Suppressor macrophage treated with lipopolysaccharide for 4 hours (primary cell): ENCODE measurements around the gene CYTH3.
"Not testable (repeated sequence)": the region's sequence is repeated elsewhere in the genome, so short reads cannot be mapped to it uniquely, and the experiment has no call there.

Experiments used
- DNase-seq: peaks from one replicate; pipeline ENCODE4 v3.0.0-alpha.2; 2020

CYTH3 gene

DNA sequence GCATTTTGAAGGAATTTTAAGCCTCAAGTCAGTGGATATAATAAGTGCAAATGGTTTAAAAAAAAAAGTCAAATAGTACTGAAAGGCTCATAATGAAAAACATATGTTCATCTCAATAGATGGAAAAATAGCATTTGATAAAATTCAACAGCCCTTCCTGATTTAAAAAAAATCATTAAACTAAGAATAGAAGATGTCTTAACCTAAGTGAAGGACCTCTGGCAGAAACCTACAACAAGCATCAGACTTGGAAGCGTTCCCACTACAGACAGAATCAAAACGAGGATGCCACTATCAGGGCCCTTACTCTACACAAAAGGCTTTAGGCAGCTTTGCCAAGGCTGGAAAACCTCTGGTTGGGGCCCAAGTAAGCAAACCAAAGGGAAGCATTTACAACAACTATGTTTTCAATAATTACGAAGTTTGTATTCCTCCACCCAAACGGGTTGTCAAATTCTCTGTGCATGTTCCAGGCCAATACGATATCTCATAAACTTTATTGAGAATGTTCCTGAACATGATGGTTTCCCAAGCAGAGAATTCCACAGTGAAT is 45.1 kb downstream of the CYTH3 start:
- DNase-seq: no peak

DNA sequence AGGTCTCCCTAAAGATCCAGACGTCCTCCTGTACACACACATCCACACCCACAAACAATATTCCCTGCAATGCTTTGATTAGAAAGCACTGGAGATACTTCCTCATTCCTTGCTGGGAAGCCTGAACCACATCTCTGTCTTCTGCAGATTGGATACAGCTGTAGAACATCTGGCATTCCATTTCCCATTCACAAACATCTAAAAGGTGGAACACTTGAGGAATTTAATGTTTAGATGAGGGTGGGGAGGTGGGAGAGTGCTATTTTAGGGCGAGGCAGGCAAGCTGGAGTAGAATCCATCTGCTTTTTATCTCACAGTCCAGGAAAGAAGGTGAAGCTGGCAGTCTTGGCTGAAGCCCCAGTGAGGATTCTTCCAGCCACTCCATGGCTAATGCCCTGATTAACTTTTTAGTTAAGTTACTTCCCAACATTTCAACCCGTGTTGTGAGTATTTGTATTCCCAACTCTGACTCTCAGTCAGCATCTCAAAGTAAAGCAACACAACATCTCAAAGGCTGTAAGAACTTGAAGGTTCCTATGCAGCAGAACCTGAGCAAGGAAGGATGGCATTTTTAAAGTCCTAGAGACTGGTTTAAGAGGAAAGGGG is 46.1 kb downstream of the CYTH3 start:
- DNase-seq: no peak

DNA sequence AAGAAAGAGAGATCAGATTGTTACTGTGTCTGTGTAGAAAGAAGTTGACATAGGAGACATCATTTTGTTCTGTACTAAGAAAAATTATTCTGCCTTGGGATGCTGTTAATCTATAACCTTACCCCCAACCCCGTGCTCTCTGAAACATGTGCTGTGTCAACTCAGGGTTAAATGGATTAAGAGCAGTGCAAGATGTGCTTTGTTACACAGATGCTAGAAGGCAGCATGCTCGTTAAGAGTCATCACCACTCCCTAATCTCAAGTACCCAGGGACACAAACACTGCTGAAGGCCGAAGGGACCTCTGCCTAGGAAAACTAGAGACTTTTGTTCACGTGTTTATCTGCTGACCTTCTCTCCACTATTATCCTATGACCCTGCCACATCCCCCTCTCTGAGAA is 49.0 kb downstream of the CYTH3 start:
- DNase-seq: not testable (repeated sequence)

- not testable (repeated sequence) for DNase-seq
Measured at GRCh38 chr7:6223010-6223409, 49.4 kb downstream of the CYTH3 start.

DNA sequence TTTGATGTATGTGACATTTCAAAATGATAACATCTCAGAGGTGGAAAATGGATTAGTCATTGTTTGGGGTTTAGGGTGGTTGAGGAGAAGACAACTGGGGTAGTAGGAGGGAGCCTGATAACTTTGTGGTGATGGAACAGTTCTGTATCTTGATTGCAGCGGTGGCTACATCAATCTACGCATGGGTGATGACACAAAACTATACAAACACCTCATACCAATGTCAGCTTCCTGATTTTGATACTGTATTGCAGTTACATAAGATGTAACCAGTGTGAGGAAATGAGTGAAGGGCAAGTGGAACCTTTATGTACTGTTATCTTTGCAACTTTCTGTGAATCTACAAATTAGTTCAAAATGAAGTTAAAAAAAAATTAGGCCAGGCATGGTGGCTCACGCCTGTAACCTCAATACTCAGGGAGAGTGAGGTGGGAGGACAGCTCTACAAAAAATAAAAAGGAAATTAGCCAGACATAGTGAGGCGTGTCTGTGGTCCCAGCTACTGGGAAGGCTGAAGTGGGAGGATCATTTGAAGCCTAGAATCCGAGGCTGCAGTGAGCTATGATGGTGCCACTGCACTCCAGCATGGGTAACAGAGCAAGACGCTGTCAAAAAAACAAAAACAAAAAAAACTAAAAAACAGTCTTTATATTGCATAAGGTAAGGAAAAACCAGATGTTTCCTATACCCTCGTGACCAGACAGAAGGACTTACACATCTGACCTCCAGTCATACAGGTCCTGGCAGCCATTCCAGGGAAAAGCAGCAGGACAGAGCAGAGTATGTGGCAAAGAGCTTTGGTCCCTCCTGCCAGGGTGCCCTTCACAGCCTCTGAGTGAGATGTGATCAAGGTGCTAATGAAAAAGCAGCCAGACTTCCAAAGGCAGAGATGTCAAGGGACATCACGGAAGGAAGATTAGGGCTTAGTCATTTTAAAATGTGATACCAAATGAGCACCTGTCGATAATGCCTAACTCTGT is 50.8 kb downstream of the CYTH3 start:
- DNase-seq: peak; percentile 81

DNA sequence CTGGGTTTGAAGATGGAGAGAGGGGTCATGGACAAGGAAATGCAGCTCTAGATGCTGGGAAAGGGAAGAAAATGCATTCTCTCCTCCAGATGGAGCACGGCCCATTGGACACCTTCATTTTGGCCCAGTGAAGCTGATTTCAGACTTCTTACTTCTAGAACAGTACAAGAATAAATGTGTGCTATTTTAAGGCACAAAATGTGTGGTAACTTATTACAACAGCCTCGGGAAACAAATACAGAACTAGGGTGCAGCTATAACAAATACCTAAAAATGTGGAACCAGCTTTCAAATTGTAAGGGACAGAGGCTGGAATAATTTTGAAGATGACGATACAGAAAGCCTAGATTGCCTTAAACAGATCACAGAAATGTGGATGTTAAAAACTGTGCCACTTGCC is 54.1 kb downstream of the CYTH3 start:
- DNase-seq: no peak

DNA sequence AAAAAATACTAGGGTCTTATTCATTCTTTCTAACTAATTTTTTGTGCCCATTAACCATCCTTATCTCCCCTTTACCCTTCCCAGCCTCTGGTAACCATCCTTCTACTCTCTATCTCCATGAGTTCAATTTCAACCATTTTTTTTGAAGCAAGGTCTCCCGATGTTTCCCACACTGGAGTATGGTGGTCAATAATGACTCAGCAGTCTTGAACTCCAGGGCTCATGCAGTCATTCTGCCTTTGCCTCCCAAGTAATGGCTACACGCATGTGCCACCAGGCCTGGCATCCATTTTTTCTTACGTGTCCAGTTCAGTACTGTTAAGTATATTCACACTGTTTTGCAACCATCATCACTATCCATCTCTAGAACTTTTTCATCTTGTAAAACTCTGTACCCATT is 60.4 kb downstream of the CYTH3 start:
- DNase-seq: no peak

GRCh38 chr7:6210621-6211372 is 61.6 kb downstream of the CYTH3 start:
- no peak for DNase-seq

DNA sequence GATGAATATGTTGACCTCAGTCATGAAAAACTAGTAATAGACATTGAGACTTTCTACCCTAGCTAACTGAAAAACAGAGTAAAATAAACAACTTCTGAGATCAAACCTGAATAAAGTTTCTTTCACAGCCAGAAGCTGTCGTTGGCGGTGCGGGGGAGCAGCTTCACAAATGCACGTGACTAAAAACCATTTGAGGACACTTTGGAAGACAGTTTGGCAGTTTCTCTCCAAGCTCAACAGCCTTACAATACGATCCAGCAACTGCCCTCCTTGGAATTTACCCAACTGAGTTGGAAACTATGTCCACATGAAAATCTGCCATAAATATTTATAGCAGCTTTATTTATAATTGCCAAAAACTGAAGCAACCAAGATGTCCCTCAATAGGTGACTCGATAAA is 63.1 kb downstream of the CYTH3 start:
- no peak for DNase-seq

DNA sequence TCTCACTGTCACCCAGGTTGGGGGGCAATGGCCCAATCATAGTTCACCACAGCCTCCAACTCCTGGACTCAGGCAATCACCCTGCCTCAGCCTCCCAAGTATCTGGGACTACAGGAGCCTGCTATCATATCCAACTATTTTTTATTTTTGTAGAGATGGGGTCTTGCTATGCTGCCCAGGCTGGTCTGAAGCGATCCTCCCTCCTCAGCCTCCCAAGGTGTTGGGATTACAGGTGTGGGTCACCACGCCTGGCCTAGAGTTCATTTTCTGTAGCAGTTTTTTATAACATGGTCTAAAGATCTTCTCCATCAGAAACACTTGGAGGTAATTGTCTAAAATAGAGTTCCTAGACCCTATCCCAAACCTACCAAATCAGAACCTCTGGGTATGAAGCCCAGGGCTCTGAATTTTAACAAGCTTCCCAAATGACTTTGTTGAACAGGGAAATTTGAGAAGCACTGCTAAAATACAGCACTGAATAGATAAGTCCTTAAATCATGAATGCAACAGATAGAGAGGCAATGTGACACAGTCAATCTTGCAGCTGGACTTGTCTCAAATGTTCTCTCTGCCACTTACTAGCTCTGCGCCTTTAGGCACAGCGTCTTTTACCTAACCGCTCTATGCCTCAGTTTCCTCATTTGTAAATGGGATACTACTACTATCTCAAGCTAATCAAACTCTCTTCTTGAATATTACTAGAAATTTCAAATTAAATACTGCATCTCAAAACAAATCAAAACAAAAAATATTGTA is 63.7 kb downstream of the CYTH3 start:
- no peak for DNase-seq

GRCh38 chr7:6205971-6206660 is 66.3 kb downstream of the CYTH3 start:
- no peak for DNase-seq

- DNase-seq: no peak
Measured at GRCh38 chr7:6203381-6203780, 69.0 kb downstream of the CYTH3 start.

DNA sequence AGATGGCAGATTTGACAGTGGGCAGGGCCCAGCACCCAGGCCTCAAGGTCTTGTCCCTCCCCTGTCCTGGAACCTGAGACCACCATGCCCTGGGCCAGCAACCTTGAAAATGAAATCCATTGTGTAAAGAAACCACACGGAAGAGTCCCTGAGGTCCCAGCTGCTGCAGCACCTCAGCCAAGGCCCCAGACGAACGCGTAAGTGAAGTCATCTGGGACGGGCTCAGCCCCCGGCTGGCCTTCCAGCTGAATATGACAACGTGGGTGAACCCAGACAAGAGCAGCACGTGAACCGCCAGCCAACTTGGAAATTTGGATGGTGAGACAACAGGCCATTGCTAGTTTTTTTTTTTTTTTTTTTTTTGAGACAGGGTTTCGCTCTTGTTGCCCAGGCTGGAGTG is 70.3 kb downstream of the CYTH3 start:
- DNase-seq: no peak

DNA sequence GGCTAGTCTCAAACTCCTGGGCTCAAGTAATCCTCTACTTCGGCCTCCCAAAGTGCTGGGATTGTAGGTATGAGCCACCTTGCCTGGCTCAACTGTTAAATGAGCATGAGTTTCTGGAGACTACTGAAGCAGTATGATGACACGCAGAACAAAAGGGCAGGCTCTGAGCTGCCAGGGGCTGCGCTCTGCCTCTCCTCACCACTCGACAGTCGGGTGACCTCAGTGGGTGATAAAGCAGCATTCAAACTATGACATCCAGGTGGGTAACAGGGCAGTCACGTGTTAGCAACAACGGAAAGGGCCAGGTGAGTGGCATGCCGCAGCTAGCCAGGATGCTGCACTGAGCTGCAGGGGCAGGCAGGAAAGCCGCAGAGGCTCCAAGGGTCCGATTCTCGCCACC is 71.5 kb downstream of the CYTH3 start:
- no peak for DNase-seq

DNA sequence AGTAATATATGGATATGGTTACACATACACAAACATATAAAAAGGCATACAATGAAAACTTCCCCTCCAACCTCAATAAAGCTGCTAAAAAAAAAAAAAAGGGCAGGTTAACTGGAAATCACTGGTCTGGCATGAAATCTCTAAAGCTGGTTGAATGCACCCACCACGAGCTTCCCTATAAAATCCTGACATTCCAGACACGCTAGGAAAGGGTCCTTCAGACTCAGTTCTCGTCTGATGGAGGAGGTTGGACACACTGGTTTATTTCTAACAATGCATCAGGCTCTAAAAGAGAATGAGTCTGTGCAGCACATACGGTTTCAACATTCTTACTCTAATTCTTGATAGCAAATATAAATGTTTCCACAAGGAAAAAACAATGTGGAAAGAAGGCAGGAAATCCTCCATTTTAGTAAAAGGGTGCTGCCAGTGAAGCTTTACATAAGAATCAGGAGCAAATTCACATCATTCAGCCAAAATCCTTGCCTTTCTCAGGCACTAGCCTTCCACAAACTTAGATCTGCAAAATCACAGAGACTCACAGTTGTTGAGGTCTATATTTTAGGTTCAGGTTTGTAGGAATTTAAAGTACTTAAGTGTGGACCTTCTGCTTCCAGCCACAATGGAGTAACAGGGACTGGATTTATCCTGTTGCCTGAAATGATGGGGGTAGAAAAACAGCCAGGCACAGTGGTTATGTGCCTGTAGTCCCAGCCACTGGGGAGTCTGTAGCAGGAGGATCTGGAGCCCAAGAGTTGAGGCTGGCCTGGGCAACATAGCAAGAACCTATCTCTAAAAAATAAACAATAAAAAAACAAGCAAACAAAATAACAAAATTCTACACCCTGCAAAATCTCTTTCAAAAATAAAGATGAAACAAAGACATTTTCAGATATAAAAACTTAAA is 73.5 kb downstream of the CYTH3 start:
- no peak for DNase-seq

DNA sequence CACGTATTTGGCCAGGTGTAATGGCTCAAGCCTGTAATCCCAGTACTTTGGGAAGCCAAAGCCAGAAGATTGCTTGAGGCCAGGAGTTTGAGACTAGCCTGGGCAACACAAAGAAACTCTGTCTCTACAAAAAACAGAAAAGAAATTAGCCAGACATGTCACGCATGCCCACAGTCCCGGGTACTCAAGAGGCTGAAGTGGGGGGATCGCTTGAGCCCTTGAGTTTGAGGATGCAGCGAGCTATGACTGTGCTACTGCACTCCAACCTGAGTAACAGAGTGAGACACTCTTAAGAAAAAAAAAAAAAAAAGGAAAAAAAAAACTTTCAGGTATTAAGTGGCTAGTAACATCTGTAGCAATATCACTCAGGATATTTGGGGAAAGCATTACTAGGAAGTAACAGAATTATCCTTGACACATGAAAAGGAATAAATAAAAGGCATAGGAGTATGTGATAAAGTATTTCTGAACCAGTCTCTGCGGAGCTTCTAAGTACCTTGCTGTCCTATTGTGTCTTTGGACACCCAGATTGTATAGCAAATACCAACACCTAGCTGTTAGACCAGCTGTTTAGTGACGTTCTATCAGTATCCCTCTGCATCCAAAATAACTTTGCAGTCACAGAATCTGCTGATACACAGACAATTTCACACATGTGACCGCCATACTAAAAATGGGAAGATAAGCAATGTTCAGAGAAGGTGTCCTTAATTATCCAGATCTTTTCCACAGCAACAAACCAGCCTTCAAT is 74.4 kb downstream of the CYTH3 start:
- DNase-seq: no peak

- DNase-seq: no peak
Measured at GRCh38 chr7:6193709-6194108, 78.7 kb downstream of the CYTH3 start.

- not testable (repeated sequence) for DNase-seq
Measured at GRCh38 chr7:6190563-6190962, 81.9 kb downstream of the CYTH3 start.

GRCh38 chr7:6188389-6188788 is 84.0 kb downstream of the CYTH3 start:
- DNase-seq: no peak

- no peak for DNase-seq
Measured at GRCh38 chr7:6186577-6186976, 85.8 kb downstream of the CYTH3 start.
